HCT116 (cell line): Measurements from ENCODE around the gene SOCS7.

Source experiments
- CBX3 ChIP-seq: IDR thresholded peaks from 2 replicates; pipeline ENCODE4 v1.6.1; 2012; ENCODE audit warnings: low read depth
- EZH2phosphoT487 ChIP-seq: fragments of 200-600 bp; IDR thresholded peaks from 2 replicates; pipeline ENCODE4 v1.6.1; 2018; ENCODE audit warnings: antibody characterized with exemption, borderline replicate concordance

GRCh38 chr17:38353668-38354067 lies 2.0 kb downstream of the SOCS7 start:
- no peak for TF ChIP-seq EZH2phosphoT487
- TF ChIP-seq CBX3, result no peak
